Fibroblast of upper back skin (primary cell): ENCODE results near the gene PLEKHN1.
A peak's percentile ranks its signal among the peaks of the same experiment; 100 is the strongest.

Experiments
- DNase-seq: peaks from one replicate; pipeline ENCODE4 v3.0.0-alpha.2; 2013

The PLEKHN1 gene, protein sequence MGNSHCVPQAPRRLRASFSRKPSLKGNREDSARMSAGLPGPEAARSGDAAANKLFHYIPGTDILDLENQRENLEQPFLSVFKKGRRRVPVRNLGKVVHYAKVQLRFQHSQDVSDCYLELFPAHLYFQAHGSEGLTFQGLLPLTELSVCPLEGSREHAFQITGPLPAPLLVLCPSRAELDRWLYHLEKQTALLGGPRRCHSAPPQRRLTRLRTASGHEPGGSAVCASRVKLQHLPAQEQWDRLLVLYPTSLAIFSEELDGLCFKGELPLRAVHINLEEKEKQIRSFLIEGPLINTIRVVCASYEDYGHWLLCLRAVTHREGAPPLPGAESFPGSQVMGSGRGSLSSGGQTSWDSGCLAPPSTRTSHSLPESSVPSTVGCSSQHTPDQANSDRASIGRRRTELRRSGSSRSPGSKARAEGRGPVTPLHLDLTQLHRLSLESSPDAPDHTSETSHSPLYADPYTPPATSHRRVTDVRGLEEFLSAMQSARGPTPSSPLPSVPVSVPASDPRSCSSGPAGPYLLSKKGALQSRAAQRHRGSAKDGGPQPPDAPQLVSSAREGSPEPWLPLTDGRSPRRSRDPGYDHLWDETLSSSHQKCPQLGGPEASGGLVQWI

DNA sequence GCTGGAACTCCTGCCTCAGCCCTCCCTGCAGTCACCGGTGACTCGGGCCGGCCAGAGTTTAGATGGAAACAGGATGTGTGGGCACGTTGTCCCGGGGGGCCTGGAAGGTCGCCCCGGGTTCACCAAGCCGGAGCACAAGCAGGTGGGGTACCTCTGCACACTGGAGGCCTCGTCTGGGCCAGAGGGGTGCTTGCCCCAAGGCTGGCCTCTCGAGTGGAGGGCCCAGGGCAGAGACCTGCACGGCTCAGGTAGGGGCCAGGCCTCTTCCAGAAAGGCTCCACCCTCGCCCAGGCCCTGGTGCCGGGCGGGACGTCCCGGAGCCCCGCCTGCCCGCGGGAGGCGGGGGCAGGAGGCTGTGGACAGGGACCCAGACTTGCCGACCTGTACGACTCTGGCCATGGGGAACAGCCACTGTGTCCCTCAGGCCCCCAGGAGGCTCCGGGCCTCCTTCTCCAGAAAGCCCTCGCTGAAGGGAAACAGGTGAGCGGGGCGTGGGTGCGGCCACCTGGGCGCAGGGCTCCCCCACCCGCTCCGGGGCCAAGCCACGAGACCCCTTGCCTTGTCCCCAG is at the start of gene PLEKHN1:
Gene PLEKHN1 (plus strand): TSS at position 348 of the 569 bp plus-strand sequence. CDS start 50 bp downstream, at position 398.
- DNase-seq, result peak; percentile 39

- DNase-seq, result no peak
Measured at GRCh38 chr1:917076-917459, 49.2 kb upstream of the PLEKHN1 start.

DNA sequence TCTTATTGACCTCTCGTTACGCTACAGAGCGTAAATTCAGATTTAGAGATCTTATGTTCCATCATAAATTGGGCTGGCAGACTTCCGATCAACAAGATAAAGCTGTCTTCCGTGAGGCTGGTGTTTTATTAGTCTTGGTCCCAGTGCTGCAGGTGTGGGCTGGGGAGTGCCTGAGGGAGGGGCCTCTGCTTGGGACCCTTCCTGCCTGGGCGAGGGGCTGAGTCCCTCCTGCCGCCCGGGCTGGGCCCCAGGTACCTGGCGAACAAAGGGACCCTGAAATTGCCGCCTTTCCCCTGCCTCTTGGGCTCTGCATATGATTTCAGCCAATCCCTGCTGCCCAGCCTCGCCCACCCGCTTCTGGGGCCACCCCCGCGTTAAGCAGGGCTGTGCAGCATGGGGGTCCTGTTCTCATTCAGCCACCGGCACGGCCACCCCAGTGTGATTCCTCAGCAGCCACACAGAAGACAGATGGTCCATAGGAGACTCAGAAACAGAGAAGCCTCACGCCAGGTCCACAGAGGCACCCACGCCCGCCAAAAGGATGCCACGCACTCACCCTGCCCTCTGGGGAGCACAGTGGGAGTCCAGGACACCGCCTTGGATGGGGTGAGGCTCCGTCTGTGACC is 48.7 kb upstream of the PLEKHN1 start:
- DNase-seq, result no peak

DNA sequence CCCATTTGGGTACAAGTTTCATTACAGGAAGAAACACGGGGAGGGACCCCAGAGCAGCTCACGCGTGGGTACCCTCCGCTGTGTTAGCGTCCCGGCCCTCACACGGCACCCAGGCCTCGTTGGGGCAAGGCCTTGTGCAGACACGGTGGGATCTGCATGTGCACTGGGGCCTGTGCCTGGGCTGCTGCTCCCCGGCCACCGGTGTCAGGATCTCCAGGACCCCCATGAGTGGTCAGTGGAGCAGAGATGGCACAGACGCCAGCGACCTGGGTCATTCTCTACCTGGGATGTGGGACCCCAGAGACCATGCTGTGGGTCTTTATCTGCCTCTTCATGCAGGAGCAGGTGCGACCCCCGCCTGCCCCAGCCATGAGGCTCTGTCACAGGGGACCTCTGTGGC is 47.9 kb upstream of the PLEKHN1 start:
- no peak for DNase-seq

DNA sequence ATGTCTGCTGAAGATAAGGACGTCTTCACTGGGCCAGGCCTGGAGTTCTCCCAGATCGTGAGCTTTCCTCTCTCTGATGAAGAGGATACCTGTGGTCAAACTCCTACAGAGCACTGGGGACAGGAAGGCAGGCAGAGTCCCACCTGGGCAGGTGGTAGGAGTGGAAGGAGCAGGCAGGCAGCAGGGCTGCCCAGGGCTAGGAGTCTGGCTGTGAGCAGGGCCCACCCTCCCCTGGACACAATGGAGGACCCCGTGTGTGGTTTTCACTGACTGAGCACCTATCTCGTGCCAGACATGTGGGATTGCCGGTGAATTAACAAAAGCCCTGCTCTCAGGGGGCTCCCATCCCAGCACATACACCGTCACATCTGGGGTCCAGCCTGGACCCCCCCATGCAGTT is 47.4 kb upstream of the PLEKHN1 start:
- no peak for DNase-seq

GRCh38 chr1:919271-919872 is 46.9 kb upstream of the PLEKHN1 start:
- no peak for DNase-seq

DNA sequence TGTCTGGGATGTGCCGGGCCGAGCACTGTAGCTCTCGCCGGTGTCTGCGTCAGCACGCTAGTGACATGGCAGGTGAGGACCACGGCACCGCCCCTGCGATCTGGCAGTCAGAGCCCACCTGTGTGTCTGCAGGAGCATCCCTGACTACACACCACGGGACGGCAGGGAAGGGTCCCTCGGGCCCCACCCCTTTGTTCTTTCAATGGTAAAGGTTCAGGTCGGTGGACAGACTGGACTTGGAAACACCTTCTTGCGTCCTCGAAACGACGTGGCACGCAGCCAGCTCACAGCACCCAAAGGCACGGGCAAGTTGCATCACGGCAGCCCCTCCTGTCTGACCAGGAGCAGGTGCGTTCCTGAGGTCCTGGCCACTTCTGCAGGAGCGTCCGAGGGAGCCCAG is 46.3 kb upstream of the PLEKHN1 start:
- DNase-seq, result no peak

DNA sequence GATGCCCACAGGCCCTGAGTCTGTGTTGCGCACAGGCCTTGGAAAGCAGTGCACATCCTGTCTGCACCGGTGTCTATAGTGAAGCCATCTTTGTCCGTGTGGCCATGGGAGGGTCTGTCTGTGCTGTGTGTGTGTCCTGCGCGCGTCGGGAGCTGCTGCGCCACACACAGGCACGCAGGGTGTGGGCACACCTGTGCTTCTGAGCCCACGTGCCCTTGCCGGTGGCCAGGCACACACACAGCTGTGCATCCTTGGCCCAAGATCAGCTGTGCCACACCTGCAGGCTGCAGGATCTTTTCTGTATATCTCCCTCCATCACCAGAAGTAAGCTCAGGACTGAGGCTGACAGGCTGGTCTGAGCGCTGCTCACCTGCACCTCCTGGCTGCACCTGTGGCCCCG is 45.8 kb upstream of the PLEKHN1 start:
- DNase-seq, result no peak

GRCh38 chr1:921011-921837 is 45.1 kb upstream of the PLEKHN1 start:
- peak; percentile 78 for DNase-seq

GRCh38 chr1:923131-923990 is 42.9 kb upstream of the PLEKHN1 start, which contains the start of gene SAMD11:
SAMD11 (plus strand) TSS chr1:923923; CDS start chr1:924432, 509 bp downstream.
- peak; percentile 84 for DNase-seq

GRCh38 chr1:923991-924655 is 42.2 kb upstream of the PLEKHN1 start:
- DNase-seq, result no peak

GRCh38 chr1:924656-925560 is 41.4 kb upstream of the PLEKHN1 start:
- DNase-seq, result no peak

GRCh38 chr1:925561-926421 is 40.5 kb upstream of the PLEKHN1 start:
- peak; percentile 58 for DNase-seq

DNA sequence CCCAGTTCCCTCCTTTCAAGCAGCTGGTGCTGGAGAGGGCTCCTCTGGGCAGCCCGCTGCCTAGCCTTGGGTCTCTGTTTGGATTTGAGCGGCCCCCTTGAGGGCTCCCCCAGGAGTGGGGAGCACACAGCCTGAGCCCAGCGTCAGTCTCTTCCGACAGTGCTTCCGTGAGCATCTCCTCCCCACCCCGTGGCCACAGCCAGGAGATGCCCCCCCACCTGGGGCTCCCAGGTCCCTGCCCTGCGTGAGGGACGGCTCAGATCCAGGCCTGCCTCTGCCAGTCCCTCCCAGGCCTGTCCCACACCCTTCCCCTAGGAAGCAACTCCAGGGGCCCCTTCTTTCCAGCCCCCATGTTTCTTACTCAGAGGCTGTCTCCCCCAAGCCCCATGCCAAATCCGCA is 39.0 kb upstream of the PLEKHN1 start:
- no peak for DNase-seq

DNA sequence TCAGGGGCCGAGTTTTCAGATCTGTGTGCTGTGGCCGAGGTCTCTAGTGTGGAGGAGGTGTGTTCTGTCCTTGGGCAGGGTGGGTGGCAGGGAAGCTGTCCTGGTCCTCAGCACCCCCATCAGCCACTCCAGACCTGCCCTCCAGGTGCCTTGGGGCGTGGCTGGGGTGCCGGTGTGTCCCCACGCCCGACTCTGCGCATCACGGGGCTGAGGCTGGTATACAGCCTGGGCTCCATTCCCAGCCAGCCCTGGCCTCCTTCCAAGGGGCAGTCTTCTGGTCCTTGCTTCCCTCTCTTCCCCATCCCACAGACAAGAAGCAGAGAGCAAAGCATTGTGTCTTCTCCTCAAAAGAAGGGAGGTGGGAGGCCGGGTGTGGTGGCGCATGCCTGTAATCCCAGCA is 38.5 kb upstream of the PLEKHN1 start:
- DNase-seq, result no peak

GRCh38 chr1:928825-929661 is 37.2 kb upstream of the PLEKHN1 start:
- no peak for DNase-seq
